ENCODE results near the gene TM4SF18. TPM values are rescaled to one million over a fixed set of nuclear protein-coding genes. Genes with fewer than 3 reads are reported as not detected.

TM4SF18 gene
- 0.51 TPM in 1 of 2 replicates, not detected in the other for total RNA-seq

GRCh38 chr3:149333176-149333859 is at the start of gene TM4SF18:
TM4SF18 (minus strand) TSS chr3:149333636; CDS start chr3:149333382, 254 bp downstream.

DNA sequence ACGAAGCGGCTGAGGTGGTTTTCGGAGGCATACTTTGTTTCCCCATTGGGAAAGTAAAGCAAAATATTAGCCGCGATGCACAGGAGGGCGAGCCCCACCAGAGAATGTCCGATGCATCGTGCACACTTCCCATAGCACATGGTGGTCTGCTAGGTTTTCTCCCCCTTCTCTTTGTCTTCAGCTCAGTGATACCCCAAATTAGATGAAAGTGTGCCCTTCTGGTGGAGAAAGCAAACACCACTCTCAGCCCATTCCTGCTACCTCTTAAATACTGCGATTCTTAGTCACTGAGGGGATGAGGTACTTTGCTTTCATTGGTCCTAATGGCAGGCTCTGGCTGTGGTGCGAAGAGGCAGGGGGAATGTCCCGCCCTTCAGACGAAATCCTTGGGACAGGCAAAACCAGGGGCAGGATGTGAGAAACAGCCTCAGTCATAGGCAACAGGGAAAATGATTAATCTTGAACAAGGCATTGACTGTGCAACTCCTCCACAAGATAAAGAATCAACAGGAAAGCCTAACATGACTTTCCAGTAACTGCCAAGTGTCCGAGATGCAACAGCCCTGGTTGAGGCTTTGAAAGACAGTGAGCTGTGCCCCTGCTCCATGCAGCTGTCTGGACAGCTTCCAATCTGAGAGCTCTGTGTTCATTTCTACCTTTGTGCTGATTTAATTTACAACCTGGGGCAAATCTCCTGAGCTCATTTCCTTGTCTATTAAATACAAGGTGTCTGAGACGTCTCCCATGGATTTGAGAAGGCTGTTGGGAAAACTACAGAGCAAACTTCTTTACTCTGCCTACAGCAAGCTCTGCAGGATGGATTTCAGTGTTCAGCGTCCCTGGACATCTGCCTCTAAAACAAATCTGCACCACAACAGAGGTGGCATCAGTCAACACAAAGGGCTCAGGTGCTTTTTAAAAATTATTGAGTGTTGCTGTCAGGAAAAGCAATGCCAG is 44.2 kb upstream of the TM4SF18 start, which contains the start of gene TM4SF1:
TM4SF1 (minus strand) TSS at position 242 of the 957 bp plus-strand sequence; CDS start at position 140, 102 bp downstream.

Other genes starting within 250 kb of the TM4SF18 start
- 14.6 and 20.9 TPM in 2 replicates for gene HLTF, start 247.1 kb downstream of the TM4SF18 start, total RNA-seq
- gene HPS3, start 204.0 kb downstream of the TM4SF18 start, total RNA-seq = 17.1 and 19.4 TPM in 2 replicates
- gene CP, start 111.8 kb downstream of the TM4SF18 start, total RNA-seq = not detected in 2 replicates
- 113 and 140 TPM in 2 replicates for gene TM4SF1, start 44.0 kb upstream of the TM4SF18 start, total RNA-seq
- 0.65 and 3.5 TPM in 2 replicates for gene TM4SF4, start 141.1 kb upstream of the TM4SF18 start, total RNA-seq